Measurements from ENCODE around the gene LENG9.
"Not testable (repeated sequence)": the region's sequence is repeated elsewhere in the genome, so short reads cannot be mapped to it uniquely, and the experiment has no call there.

LENG9 gene

DNA sequence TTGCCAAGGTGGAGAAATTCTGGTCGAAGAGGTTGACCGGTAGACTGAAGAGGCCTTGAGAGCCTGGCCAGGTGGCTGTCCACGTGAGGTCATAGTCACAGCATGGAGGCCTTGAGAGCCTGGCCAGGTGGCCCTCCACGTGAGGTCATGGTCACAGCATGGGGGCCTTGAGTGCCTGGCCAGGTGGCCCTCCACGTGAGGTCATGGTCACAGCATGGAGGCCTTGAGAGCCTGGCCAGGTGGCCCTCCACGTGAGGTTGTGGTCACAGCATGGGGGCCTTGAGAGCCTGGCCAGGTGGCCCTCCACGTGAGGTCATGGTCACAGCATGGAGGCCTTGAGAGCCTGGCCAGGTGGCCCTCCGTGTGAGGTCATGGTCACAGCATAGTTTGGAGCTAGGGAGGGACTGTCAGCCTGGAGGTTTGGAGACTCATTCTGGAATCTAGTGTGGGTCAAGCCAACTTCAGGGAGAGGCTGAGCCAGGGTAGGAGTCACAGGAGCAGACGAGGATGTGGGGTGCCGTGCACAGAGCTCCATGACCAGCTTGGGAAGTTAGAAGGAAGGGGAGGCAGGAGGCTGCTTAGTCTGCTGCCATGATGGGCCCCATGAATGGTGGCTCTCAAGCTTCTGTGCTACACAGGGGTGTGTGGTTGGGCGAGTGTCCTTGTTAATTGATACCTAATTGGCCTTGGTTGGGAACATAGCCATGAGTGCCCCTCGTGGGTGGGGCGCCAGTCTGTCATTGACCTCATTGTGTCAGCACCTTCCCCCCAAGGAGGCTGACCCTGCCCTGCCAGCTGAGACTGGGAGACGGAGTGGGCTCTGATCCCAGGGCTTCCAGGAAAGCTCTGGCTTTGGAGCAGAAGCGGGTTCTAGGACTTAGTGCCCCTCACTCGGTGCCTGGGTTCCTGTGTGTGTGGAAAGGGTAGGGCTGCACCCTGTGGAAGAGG is 4.0 kb downstream of the LENG9 start:
- DNase-seq (ENCODE audit: low read depth), result no peak

DNA sequence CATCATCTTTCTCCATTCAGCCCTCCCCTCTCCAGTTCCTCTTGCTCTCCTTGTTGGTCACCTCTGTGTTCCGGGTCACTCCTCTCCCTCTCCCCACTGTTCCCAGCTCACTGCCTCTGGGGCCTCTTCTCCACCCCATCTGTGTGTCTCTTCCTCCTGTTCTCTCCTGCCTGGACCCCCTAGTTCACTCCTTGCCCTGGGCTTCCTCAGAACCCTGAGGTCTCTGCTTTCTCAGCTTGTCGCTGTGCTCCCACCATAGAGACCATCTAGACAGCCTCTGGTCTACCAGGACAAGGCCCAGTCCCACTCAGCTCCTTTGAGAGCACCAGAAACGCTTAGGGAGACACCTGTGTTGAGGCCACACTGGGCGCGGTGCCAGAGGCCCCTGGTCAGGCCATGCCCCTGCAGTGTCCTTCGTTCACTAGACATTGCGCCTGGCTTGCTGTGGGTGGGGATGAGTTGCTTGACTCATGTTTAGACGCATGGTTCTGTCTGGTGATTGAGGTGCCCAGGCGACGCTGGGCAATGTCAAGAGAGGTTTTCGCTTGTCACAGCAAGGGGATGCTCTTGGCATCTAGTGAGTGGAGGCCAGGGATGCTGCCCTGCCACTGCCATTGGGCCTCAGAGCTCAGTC is 4.8 kb downstream of the LENG9 start:
- DNase-seq (ENCODE audit: low read depth), result no peak

DNA sequence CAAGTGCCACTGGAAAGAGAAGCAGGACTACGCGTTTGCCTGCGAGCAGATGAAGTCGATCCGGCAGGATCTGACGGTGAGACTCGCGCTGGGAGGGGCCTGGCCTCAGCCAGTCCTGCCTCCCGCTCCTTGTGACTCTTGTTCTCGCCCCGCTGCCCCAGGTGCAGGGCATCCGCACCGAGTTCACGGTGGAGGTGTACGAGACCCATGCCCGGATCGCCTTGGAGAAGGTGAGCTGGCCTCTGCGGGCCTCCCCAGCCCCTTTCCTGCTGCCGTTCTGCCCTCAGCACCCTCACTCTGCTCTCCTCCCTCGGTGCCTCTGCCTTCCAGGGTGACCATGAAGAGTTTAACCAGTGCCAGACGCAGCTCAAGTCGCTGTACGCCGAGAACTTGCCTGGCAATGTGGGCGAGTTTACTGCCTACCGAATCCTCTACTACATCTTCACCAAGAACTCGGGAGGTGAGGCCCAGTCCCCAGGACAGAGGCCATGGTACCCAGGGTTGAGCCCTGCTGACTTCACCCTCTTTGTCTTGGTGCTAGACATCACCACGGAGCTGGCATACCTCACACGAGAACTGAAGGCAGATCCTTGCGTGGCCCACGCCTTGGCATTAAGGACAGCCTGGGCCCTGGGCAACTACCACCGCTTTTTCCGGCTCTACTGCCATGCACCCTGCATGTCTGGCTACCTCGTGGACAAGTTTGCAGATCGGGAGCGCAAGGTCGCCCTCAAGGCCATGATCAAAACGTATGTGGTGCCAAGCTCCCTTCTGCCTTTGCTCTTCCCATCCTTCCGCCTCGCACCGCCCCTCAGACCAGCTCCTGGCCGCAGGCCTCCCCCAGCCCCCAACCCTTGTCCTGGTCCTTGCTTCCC is 5.6 kb downstream of the LENG9 start:
- DNase-seq (ENCODE audit: low read depth), result no peak

DNA sequence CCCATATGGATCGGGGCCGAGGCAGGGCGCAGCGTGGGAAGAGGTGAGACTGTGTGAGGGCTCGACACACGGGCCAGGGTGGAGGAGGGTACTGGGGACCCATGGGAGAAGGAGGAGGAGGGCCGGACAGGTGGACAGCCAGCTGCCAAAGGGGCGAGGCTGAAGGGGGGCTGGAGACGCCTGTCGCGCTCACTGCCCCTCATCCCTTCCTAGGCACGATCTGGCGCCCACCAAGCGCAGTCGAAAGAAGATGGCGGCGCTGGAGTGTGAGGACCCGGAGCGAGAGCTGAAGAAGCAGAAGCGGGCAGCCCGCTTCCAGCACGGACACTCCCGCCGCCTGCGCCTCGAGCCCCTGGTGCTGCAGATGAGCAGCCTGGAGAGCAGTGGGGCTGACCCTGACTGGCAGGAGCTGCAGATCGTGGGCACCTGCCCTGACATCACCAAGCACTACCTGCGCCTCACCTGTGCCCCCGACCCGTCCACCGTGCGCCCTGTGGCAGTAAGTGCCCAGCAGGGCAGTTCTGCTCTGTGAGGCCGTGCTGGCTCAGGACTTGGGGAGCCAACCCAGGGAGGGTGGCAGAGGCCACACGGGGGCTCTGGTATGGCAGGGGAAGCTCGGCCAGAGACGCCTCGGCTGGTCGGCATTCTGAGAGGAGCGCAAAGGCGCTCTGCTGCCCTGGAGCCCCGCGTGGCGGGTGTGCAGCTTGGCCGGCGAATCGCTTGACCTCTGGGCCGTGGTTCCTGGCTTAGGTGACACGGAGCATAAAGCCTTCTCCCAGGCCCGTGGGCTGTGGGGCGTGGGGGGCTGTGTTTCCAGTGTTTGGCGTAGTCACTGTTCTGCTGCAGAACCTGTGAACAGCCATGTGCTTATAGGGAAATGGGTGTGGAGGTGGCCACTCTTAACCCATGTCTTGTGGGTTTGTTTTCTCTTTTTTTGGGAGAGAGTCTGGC is 6.9 kb downstream of the LENG9 start:
- no peak for DNase-seq (ENCODE audit: low read depth)

DNA sequence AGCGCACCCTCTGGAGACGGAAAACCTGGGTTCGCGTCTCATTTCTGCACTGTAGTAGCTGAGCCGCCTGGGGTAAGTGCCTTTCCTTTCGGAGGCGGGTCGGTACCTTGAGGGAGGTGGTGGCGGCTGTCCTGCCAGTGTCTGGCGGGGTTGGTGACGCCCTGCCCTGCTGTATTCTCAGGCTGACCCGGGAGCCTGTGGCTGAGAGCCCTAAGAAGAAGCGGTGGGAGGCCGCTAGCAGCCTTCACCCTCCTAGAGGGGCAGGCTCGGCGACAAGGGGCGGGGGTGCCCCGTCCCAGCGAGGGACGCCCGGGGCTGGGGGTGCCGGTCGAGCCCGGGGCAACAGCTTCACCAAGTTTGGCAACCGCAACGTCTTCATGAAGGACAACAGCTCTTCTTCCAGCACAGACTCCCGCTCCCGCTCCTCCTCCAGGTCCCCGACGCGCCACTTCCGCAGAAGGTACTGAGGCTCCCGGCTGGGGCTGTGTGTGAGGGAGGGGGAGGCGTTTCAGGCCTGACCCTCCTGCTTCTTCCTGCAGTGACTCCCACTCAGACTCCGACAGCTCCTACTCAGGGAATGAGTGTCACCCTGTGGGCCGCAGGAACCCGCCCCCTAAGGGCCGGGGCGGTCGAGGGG is 7.7 kb downstream of the LENG9 start:
- DNase-seq (ENCODE audit: low read depth), result no peak

DNA sequence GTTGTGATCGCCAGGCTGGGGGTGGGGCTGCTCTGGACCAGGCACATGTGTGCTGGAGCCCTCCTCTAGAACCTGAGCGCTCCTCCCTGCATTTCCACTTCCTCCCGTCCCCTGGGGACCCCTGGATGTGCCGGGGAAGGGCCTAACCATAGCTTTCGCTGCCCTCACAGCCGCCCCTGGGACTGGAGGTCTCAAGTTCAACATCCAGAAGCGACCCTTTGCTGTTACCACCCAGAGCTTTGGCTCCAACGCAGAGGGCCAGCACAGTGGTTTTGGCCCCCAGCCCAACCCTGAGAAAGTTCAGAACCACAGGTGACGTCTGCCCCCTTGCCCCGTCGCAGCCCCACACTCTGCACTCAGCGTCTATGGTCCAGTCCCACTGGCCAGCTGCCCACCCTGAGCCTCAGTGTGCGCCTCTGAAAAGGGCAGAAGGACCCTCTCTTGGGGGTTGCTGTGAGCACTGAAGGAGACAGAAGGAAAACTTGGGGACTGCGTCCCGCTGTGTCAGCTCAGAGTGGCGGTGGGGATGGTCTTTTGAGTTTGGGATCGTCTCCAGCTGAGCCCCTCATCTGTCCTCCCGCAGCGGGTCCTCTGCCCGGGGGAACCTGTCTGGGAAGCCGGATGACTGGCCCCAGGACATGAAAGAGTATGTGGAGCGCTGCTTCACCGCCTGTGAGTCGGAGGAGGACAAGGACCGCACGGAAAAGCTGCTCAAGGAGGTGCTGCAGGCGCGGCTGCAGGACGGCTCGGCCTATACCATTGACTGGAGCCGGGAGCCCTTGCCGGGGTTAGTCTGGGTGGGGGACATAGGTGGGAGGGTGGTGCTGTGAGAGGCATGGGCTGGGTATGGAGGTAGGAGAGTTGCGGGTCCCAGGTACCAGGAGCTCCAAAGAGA is 8.6 kb downstream of the LENG9 start:
- no peak for DNase-seq (ENCODE audit: low read depth)

DNA sequence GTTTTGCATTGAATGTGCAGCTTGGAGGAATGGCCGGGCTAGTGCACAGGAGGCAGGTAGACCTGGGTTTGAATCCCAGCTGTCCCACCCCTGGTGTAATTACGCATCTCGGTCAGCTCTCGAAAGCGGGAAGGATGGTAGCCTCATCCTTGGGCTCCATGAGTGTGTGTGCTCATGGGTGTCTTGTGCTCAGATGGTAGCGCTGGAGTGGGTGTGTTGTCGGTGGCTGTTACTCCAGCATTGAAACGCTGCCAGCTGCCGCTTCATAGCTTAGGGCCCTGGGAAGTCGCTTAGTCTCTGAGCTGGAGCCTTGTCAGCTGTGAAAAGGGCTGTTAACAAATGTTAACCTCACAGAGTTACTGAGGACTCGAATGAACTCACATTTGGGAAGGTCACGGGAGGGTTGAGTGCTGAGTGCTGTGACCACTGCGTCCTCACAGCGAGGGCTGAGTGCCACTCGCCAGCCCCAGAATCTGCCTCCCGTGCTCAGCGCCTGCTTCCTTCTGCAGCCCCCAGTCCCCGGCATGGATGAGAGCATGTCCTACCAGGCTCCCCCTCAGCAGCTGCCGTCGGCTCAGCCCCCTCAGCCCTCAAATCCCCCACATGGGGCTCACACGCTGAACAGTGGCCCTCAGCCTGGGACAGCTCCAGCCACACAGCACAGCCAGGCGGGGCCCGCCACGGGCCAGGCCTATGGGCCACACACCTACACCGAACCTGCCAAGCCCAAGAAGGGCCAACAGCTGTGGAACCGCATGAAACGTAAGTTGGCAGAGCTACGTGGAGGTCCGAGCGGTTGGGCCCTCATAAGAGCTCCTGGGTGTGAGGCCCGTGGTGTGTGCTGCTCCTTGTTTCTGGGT is 9.4 kb downstream of the LENG9 start:
- DNase-seq (ENCODE audit: low read depth), result no peak

DNA sequence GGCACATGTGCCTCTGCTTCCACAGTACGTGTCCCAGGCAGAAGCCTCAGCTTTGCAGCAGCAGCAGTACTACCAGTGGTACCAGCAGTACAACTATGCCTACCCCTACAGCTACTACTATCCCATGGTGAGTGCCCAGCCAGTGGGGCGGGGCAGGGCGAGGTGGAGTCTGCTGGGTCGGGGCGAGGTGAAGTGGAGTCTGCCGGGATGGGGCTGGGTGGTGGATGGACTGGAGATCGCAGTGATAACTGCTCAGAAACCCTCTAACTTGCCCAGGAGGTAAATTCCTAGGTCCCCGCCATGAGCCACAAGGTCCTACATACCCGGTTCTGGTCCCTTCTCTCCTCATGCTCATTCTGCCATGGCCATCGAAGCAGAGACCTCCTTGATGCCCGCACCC is 11.0 kb downstream of the LENG9 start:
- no peak for DNase-seq (ENCODE audit: low read depth)

DNA sequence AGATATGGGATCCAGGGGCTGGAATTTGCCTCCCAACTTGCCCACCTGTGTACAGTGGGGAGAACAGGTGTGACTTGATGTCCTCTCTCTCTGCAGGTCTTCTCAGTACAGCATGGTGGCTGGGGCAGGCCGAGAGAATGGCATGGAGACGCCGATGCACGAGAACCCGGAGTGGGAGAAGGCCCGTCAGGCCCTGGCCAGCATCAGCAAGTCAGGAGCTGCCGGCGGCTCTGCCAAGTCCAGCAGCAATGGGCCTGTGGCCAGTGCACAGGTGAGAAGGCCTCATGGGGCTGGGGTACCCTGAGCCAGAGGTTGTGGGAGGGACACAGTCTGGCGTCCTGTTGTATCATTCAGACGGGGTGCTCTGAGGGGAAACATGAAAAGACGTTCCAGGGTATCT is 11.6 kb downstream of the LENG9 start:
- no peak for DNase-seq (ENCODE audit: low read depth)

DNA sequence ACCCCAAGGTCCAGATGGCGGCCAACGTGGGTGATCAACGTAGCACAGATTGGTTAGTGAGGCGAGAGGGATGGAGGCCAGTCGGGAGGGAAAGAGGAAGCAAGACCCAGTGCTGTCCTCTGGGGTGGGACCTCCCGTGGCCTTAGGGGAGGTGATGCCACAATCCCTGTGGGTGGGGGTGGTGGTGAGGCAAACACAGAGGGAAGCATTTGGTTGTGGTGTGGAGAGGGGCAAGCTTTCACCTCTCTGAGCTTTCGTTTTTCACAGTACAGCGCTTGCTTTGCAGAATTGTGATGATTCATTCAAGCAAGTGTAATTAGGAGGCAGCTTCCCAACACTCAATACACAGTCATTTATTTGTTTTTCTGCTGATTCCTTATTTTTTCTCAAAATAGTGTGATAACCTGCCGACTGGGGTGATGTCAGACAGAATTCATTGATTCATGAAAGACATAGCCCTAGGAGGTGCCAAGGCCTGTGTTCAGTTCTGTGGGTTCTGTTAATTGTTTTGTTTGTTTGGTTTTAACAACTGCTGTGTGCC is 12.2 kb downstream of the LENG9 start:
- no peak for DNase-seq (ENCODE audit: low read depth)

DNA sequence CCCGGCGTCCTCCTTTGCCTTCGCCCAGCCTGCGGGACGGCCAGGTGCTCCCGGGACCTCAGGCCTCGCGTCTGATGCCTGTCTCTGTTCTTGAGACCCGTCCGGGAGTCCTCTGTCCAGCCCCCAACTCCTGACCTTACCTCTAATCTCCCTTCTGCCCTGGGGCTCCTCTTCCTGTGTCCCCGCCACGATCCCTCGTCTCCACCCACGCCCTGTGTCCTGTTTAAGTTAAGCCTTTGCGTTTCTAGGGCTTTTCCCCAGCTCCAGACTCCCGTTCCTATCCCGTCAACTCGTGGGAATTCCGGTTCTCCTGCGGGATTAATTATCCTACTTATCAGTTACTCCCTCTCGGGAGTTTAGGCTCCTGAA is 13.9 kb downstream of the LENG9 start:
- DNase-seq (ENCODE audit: low read depth), result no peak

DNA sequence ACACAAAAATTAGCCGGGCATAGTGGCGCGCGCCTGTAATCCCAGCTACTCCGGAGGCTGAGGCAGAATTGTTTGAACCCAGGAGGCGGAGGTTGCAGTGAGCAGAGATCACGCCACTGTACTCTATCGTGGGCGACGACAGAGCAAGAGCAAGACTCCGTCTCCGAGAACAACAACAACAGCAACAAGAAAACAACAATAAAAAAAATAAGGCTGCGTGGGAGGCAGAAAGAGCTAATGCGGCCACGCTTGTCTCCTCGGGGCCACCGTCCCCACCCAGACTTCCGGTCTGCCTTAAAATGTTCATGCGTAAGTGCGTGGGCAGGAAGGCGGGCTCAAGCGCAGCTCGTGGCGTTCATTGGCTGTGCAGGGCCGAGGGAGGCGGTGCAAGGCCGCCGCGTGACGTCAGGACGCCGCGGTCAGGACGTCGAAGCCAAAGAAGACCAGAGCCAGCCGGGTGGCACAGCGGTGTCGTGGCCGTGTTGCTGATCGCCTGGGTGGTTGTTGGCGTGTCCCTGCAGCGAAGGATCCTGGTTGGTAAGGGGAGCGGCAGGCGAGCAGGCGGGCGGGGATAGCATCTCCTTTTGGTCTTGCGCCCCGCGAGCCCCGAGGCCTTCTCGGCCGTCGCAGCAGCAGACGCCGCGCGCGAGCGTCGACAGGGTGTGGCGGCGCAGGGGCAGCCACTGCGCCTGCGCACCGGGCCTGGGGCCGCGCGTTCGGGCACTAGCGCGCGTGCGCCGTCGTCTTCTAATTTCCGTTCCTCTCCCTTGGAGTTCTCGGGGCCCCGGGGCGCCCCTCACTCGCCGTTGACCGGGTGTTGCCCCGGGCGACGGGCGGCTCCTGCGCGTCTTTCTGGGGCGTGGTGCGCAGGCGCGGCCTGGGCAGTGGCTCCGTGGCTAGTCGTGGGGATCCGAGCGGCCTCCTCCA is 14.5 kb downstream of the LENG9 start, which contains the start of gene LENG8:
Gene LENG8, plus strand, starts transcription at position 426 of the 927 bp plus-strand sequence. CDS start 2,146 bp downstream, outside the sequence.
- peak; percentile 90 for DNase-seq (ENCODE audit: low read depth)

DNA sequence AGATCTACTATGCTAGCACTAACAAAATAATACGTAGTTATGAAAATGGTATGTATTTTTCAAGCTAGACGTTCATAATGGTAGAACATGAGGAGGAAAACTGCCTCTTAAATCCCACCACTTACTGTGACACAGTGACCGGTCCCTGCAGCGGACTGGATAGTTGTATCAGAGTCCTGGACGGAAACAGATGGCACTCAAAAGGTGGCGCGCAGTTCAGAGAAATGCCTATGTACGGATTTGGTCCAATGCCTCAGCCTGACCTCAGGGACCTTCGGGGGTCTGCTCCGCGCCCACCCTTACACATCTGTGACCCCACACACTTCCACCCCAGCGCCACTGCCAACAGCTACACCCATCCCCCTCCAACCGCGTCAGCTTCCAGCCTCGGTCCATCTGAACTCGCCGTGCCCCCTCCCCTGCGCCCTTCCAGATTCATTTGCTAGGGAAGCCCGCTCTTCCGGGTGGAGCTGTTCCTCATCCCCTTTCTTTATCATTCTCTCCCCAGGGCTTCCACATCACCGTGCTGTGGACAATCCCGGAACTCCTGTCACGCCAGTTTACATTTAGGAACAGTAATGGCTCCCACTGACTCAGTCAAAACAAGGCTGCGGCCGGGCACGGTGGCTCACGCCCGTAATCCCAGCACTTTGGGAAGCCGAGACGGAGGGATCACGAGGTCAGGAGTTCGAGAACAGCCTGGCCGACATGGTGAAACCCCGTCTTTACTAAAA is 15.4 kb downstream of the LENG9 start:
- DNase-seq (ENCODE audit: low read depth), result no peak

DNA sequence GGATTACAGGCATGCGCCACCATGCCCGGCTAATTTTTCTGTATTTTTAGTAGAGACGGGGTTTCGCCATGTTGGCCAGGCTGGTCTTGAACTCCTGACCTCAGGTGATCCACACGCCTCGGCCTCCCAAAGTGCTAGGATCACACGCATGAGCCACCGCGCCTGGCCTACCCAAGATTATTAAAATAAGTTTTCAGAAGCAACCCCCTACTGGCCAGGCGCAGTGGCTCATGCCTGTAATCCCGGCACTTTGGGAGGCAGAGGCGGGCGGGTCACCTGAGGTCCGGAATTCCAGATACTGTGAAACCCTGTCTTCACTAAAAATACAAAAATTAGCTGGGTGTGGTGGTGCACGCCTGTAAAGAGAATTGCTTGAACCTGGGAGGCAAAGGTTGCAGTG is 17.2 kb downstream of the LENG9 start:
- DNase-seq (ENCODE audit: low read depth), result not testable (repeated sequence)

DNA sequence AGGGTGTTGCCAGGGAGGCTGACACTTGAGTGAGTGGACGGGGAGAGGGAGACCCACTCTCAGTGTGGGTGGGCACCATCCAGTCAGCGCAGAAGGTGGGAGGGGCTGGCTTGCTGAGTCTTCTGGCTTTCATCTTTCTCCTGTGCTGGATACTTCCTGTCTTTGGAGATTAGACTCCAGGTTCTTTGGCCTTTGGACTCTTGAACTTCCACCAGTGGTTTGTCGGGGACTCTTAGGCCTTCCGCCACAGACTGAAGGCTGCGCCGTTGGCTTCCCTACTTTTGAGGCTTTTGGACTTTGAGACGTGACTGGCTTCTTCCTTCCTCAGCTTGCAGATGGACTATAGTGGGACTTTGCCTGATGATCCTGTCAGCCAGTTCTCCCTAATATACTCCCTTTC is 18.8 kb downstream of the LENG9 start:
- DNase-seq (ENCODE audit: low read depth), result no peak

DNA sequence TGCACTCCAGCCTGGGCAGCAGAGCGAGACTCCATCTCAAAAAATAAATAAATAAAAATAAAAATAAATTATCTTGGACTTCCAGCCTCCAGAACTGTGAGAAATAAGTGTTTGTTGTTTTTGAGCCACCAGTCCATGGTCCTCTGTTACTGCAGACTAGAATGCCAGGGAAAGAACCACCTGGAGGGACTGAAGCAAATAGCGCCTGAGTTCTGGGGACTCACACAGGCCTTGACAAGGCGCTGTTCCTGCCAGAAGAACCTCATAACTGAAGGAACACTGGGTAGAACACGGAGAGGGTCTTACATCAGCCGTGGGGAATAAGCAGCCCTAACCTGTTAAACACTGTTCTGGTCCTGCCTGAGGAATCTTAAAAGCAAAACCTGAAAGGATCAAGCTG is 22.9 kb downstream of the LENG9 start:
- no peak for DNase-seq (ENCODE audit: low read depth)

Measured in non-pigmented ciliary epithelial cell (primary cell).